ENCODE results near the gene SPDEF. TPM values are rescaled to one million over a fixed set of nuclear protein-coding genes. Genes with fewer than 3 reads are reported as not detected.

SPDEF gene
- polyA plus RNA-seq: 0.03 to 0.04 TPM in 2 of 3 replicates, not detected in the other
- polyA plus RNA-seq (2011; ENCODE audit: low read depth): 0.14 TPM
- 0.04 TPM in 1 of 2 replicates, not detected in the other for polyA plus RNA-seq (2011; cell fraction: cytosol; rRNA removed)
- polyA plus RNA-seq (2011; cell fraction: nucleus; rRNA removed): 0.12 TPM in 1 of 2 replicates, not detected in the other
- not detected in 2 replicates for polyA plus RNA-seq (2012; ENCODE audit: low replicate concordance)
- polyA minus RNA-seq: not detected in 3 replicates
- not detected for polyA minus RNA-seq (2011; cell fraction: cytosol; rRNA and poly(A)+ RNA removed)
- not detected in 2 replicates for polyA minus RNA-seq (2011; cell fraction: nucleus; rRNA and poly(A)+ RNA removed)

- no peaks in the 10 kb centered on the region for H4K20me1 ChIP-seq (ENCODE audit: control insufficient read depth, extremely low read depth, insufficient read depth, low read length)
- peaks cover 2% of the 10 kb centered on the region for H3K4me1 ChIP-seq (ENCODE audit: control insufficient read depth, extremely low read depth, insufficient read depth, low read length)
- no peaks in the 10 kb centered on the region for H3K36me3 ChIP-seq (ENCODE audit: control insufficient read depth in 2 of 2, extremely low read depth in 1 of 2, insufficient read depth in 2 of 2, low read length in 2 of 2)
- no peak within 1 kb of the TSS for H3K27ac ChIP-seq (ENCODE audit: control insufficient read depth, insufficient read depth, low read length)
- H3K4me3 ChIP-seq (ENCODE audit: control insufficient read depth in 2 of 3, extremely low read depth in 1 of 3, insufficient read depth in 2 of 3, low read depth in 1 of 3, low read length in 3 of 3): no peak within 1 kb of the TSS
- TF ChIP-seq, protein P1, sequence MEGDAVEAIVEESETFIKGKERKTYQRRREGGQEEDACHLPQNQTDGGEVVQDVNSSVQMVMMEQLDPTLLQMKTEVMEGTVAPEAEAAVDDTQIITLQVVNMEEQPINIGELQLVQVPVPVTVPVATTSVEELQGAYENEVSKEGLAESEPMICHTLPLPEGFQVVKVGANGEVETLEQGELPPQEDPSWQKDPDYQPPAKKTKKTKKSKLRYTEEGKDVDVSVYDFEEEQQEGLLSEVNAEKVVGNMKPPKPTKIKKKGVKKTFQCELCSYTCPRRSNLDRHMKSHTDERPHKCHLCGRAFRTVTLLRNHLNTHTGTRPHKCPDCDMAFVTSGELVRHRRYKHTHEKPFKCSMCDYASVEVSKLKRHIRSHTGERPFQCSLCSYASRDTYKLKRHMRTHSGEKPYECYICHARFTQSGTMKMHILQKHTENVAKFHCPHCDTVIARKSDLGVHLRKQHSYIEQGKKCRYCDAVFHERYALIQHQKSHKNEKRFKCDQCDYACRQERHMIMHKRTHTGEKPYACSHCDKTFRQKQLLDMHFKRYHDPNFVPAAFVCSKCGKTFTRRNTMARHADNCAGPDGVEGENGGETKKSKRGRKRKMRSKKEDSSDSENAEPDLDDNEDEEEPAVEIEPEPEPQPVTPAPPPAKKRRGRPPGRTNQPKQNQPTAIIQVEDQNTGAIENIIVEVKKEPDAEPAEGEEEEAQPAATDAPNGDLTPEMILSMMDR (optimal IDR thresholded peaks at IDR 0.05 in 1 of 3, IDR thresholded peaks at IDR 0.05 in 1 of 3, conservative IDR thresholded peaks at IDR 0.05 in 1 of 3; ENCODE audit: extremely low read depth in 1 of 3, insufficient read depth in 2 of 3, low read length in 3 of 3): no peak
- TF ChIP-seq EZH2 (IDR thresholded peaks at IDR 0.05; ENCODE audit: low read length): no peak
- dilution Hi-C loops (cut with MboI; ENCODE audit: extremely low pct_ligation_motif_present, low sequenced_read_pairs): no loop called here
- FAIRE-seq (no peak), DNase-seq (ENCODE audit: low read depth, low spot score) (no peak)
- H3K27me3 ChIP-seq (ENCODE audit: control insufficient read depth, extremely low read depth, insufficient read depth, low read length): peaks cover 3% of the 10 kb centered on the region
- no peak within 1 kb of the TSS for H2AFZ ChIP-seq (ENCODE audit: control insufficient read depth, low read length)
- H3K4me2 ChIP-seq (ENCODE audit: control insufficient read depth, extremely low read depth, insufficient read depth, low read depth, low read length): no peak within 1 kb of the TSS
- no peak within 1 kb of the TSS for H3K9ac ChIP-seq (ENCODE audit: control insufficient read depth, extremely low read depth, insufficient read depth, low read length)
- no peaks in the 10 kb centered on the region for H3K79me2 ChIP-seq (ENCODE audit: control insufficient read depth, insufficient read depth, low read length)
- no peaks in the 10 kb centered on the region for H3K9me1 ChIP-seq (ENCODE audit: control insufficient read depth, extremely low read depth, insufficient read depth, low read length)
- H3K9me3 ChIP-seq (ENCODE audit: control insufficient read depth, low read depth, low read length): no peaks in the 10 kb centered on the region
These were observed at the start of gene SPDEF for GRCh38 chr6:34556031-34556471. Gene SPDEF (minus strand): TSS chr6:34556329. CDS start chr6:34544455, 11,874 bp downstream.

- no peaks in the 10 kb centered on the region for H4K20me1 ChIP-seq (ENCODE audit: control insufficient read depth, extremely low read depth, insufficient read depth, low read length)
- no peaks in the 10 kb centered on the region for H3K9me3 ChIP-seq (ENCODE audit: control insufficient read depth, low read depth, low read length)
- no peak overlapping the region for H3K9ac ChIP-seq (ENCODE audit: control insufficient read depth, extremely low read depth, insufficient read depth, low read length)
- no peaks in the 10 kb centered on the region for H3K9me1 ChIP-seq (ENCODE audit: control insufficient read depth, extremely low read depth, insufficient read depth, low read length)
- no peak for FAIRE-seq
- H2AFZ ChIP-seq (ENCODE audit: control insufficient read depth, low read length): no peak overlapping the region
- H3K27me3 ChIP-seq (ENCODE audit: control insufficient read depth, extremely low read depth, insufficient read depth, low read length): no peaks in the 10 kb centered on the region
- DNase-seq (ENCODE audit: low read depth, low spot score): no peak
- no peak overlapping the region for H3K27ac ChIP-seq (ENCODE audit: control insufficient read depth, insufficient read depth, low read length)
- no peak for TF ChIP-seq EZH2 (IDR thresholded peaks at IDR 0.05; ENCODE audit: low read length)
- TF ChIP-seq, protein P1 (optimal IDR thresholded peaks at IDR 0.05 in 1 of 3, IDR thresholded peaks at IDR 0.05 in 1 of 3, conservative IDR thresholded peaks at IDR 0.05 in 1 of 3; ENCODE audit: extremely low read depth in 1 of 3, insufficient read depth in 2 of 3, low read length in 3 of 3): no peak
- dilution Hi-C loops (cut with MboI; ENCODE audit: extremely low pct_ligation_motif_present, low sequenced_read_pairs): no loop called here
- H3K4me3 ChIP-seq (ENCODE audit: control insufficient read depth in 2 of 3, extremely low read depth in 1 of 3, insufficient read depth in 2 of 3, low read depth in 1 of 3, low read length in 3 of 3): no peak overlapping the region
- H3K79me2 ChIP-seq (ENCODE audit: control insufficient read depth, insufficient read depth, low read length): peaks cover 41% of the 10 kb centered on the region
- H3K4me2 ChIP-seq (ENCODE audit: control insufficient read depth, extremely low read depth, insufficient read depth, low read depth, low read length): no peak overlapping the region
- peaks cover under 1% of the 10 kb centered on the region for H3K4me1 ChIP-seq (ENCODE audit: control insufficient read depth, extremely low read depth, insufficient read depth, low read length)
- H3K36me3 ChIP-seq (ENCODE audit: control insufficient read depth in 2 of 2, extremely low read depth in 1 of 2, insufficient read depth in 2 of 2, low read length in 2 of 2): peaks cover 15 to 22% of the 10 kb centered on the region in 2 experiments
These were observed 47.6 kb upstream of the SPDEF start for GRCh38 chr6:34603707-34604106.
